ENCODE data around the gene SOX3.

Gene SOX3

GRCh38 chrX:140492066-140492994, 12.5 kb downstream of the SOX3 start:
- DNase-seq: no peak

GRCh38 chrX:140480765-140481164, 24.1 kb downstream of the SOX3 start:
- no peak for DNase-seq

GRCh38 chrX:140477987-140478386, 26.9 kb downstream of the SOX3 start:
- DNase-seq: no peak

- no peak for DNase-seq
Observed at GRCh38 chrX:140475025-140475424, 29.8 kb downstream of the SOX3 start.

- no peak for DNase-seq
Observed at GRCh38 chrX:140467211-140467610, 37.7 kb downstream of the SOX3 start.

All from NCI-H82 (cell line).